NB4 (cell line): ENCODE data around the gene TSNAXIP1.

ENCODE experiments used
- CTCF ChIP-seq: IDR thresholded peaks from one replicate; pipeline ENCODE4 v1.5.1; 2012; ENCODE audit warnings: low read depth, low read length
- MAX ChIP-seq: IDR thresholded peaks from 2 replicates; pipeline ENCODE4 v1.6.1; 2011; ENCODE audit warnings: low read depth, low read length
- POLR2A ChIP-seq: IDR thresholded peaks from 2 replicates; pipeline ENCODE4 v1.6.1; 2011; ENCODE audit warnings: mild to moderate bottlenecking; ENCODE audit not compliant: insufficient read length; ENCODE audit errors: extremely low read depth

- TF ChIP-seq CTCF (no peak), POLR2A (no peak), MAX (no peak)
Observed at GRCh38 chr16:67796099-67796718, 10.5 kb upstream of the TSNAXIP1 start.
